ENCODE data around the gene COPZ1.

- TF ChIP-seq, protein P1, sequence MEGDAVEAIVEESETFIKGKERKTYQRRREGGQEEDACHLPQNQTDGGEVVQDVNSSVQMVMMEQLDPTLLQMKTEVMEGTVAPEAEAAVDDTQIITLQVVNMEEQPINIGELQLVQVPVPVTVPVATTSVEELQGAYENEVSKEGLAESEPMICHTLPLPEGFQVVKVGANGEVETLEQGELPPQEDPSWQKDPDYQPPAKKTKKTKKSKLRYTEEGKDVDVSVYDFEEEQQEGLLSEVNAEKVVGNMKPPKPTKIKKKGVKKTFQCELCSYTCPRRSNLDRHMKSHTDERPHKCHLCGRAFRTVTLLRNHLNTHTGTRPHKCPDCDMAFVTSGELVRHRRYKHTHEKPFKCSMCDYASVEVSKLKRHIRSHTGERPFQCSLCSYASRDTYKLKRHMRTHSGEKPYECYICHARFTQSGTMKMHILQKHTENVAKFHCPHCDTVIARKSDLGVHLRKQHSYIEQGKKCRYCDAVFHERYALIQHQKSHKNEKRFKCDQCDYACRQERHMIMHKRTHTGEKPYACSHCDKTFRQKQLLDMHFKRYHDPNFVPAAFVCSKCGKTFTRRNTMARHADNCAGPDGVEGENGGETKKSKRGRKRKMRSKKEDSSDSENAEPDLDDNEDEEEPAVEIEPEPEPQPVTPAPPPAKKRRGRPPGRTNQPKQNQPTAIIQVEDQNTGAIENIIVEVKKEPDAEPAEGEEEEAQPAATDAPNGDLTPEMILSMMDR (conservative IDR thresholded peaks at IDR 0.05), result no peak
- TF ChIP-seq ZFX (IDR thresholded peaks at IDR 0.05), result no peak
Measured at GRCh38 chr12:54392485-54393206, 67.7 kb downstream of the COPZ1 start.

All from C4-2B (cell line).